Loucy (cell line): ENCODE measurements around the gene GRK2.

ENCODE experiments used
- H2AFZ ChIP-seq: fragments of 200-600 bp; sonication (generic); 2 replicates; pipeline ENCODE4 v1.6.0; 2016; ENCODE audit warnings: antibody characterized with exemption, mild to moderate bottlenecking, low read length, moderate library complexity
- H3F3A ChIP-seq: fragments of 200-600 bp; 2 replicates; pipeline ENCODE4 v1.6.0; 2016; ENCODE audit warnings: antibody characterized with exemption, low read depth, mild to moderate bottlenecking
- H3K27me3 ChIP-seq: fragments of 200-600 bp; sonication (generic); 2 replicates; pipeline ENCODE4 v1.6.1; 2014; ENCODE audit warnings: low read length, mild to moderate bottlenecking; ENCODE audit not compliant: insufficient read depth, poor library complexity, severe bottlenecking
- H3K36me3 ChIP-seq: fragments of 200-600 bp; sonication (generic); 2 replicates; pipeline ENCODE4 v1.6.1; 2016; ENCODE audit warnings: low read length; ENCODE audit not compliant: insufficient read depth
- H3K4me1 ChIP-seq: fragments of 200-600 bp; sonication (generic); 2 replicates; pipeline ENCODE4 v1.5.1; 2014; ENCODE audit warnings: low read length, mild to moderate bottlenecking; ENCODE audit not compliant: insufficient read depth, poor library complexity, severe bottlenecking
- H3K4me2 ChIP-seq: fragments of 200-600 bp; sonication (generic); 2 replicates; pipeline ENCODE4 v1.6.0; 2014; ENCODE audit warnings: antibody characterized with exemption, low read length, low read depth, mild to moderate bottlenecking; ENCODE audit not compliant: poor library complexity, severe bottlenecking
- H3K4me3 ChIP-seq: fragments of 200-600 bp; sonication (generic); 2 replicates; pipeline ENCODE4 v1.5.1; 2014; ENCODE audit warnings: low read length, mild to moderate bottlenecking, mixed read lengths; ENCODE audit not compliant: poor library complexity, severe bottlenecking
- H3K79me2 ChIP-seq: fragments of 200-600 bp; sonication (generic); 2 replicates; pipeline ENCODE4 v1.6.1; 2014; ENCODE audit warnings: low read length; ENCODE audit not compliant: insufficient read depth
- H3K9ac ChIP-seq: fragments of 200-600 bp; sonication (generic); 2 replicates; pipeline ENCODE4 v1.6.0; 2014; ENCODE audit warnings: mild to moderate bottlenecking, low read depth, low read length, moderate library complexity; ENCODE audit not compliant: poor library complexity, severe bottlenecking
- H3K9me2 ChIP-seq: fragments of 200-600 bp; sonication (generic); replicated peaks from 2 replicates; pipeline ENCODE4 v1.6.1; 2016; ENCODE audit warnings: low read depth, low read length, mixed read lengths
- H3K9me3 ChIP-seq: fragments of 200-600 bp; sonication (generic); 2 replicates; pipeline ENCODE4 v1.6.1; 2014; ENCODE audit warnings: mild to moderate bottlenecking, antibody characterized with exemption, low read length, low read depth; ENCODE audit not compliant: insufficient read depth
- H4K20me1 ChIP-seq: fragments of 200-600 bp; sonication (generic); 2 replicates; pipeline ENCODE4 v1.6.0; 2014; ENCODE audit warnings: antibody characterized with exemption, low read length, mild to moderate bottlenecking; ENCODE audit not compliant: insufficient read depth, poor library complexity, severe bottlenecking
- CTCF ChIP-seq: fragments of 200-600 bp; sonication (generic); conservative IDR thresholded peaks from 2 replicates; pipeline ENCODE4 v1.5.1; 2014; ENCODE audit warnings: mild to moderate bottlenecking, antibody characterized with exemption, low read length
- EZH2phosphoT487 ChIP-seq: fragments of 200-600 bp; IDR thresholded peaks from 2 replicates; pipeline ENCODE4 v1.6.1; 2018; ENCODE audit warnings: antibody characterized with exemption, mild to moderate bottlenecking, moderate library complexity, borderline replicate concordance

Gene GRK2

GRCh38 chr11:67238894-67239782 lies 27.1 kb upstream of the GRK2 start:
- Histone ChIP-seq H3K9ac (peak overlapping the region; percentile 44), H3K79me2 (peaks cover 52% of the 10 kb centered on the region), H3K4me1 (peaks cover 41% of the 10 kb centered on the region), H4K20me1 (peaks cover 45% of the 10 kb centered on the region), H3K9me3 (no peaks in the 10 kb centered on the region), H3K27me3 (no peaks in the 10 kb centered on the region), H3F3A (no peaks in the 10 kb centered on the region), H3K36me3 (peaks cover 21% of the 10 kb centered on the region), H3K4me3 (peak overlapping the region; percentile 49), H3K4me2 (peak overlapping the region; percentile 78), H2AFZ (no peak overlapping the region), H3K9me2 (no peaks in the 10 kb centered on the region)
- TF ChIP-seq EZH2phosphoT487: no peak
- no peak for TF ChIP-seq CTCF

GRCh38 chr11:67239783-67240575 lies 26.3 kb upstream of the GRK2 start:
- H3K9me3 ChIP-seq: no peaks in the 10 kb centered on the region
- peaks cover 49% of the 10 kb centered on the region for H4K20me1 ChIP-seq
- peak overlapping the region; percentile 10; the same call in 1 of the 2 replicates for H2AFZ ChIP-seq
- H3K9me2 ChIP-seq: no peaks in the 10 kb centered on the region
- peaks cover 59% of the 10 kb centered on the region for H3K79me2 ChIP-seq
- peak overlapping the region; percentile 96 for H3K9ac ChIP-seq
- peaks cover 45% of the 10 kb centered on the region for H3K4me1 ChIP-seq
- H3K4me2 ChIP-seq: peak overlapping the region; percentile 92
- peak overlapping the region; percentile 91 for H3K4me3 ChIP-seq
- no peaks in the 10 kb centered on the region for H3F3A ChIP-seq
- peaks cover 23% of the 10 kb centered on the region for H3K36me3 ChIP-seq
- TF ChIP-seq CTCF: no peak
- TF ChIP-seq EZH2phosphoT487: no peak
- H3K27me3 ChIP-seq: no peaks in the 10 kb centered on the region

DNA sequence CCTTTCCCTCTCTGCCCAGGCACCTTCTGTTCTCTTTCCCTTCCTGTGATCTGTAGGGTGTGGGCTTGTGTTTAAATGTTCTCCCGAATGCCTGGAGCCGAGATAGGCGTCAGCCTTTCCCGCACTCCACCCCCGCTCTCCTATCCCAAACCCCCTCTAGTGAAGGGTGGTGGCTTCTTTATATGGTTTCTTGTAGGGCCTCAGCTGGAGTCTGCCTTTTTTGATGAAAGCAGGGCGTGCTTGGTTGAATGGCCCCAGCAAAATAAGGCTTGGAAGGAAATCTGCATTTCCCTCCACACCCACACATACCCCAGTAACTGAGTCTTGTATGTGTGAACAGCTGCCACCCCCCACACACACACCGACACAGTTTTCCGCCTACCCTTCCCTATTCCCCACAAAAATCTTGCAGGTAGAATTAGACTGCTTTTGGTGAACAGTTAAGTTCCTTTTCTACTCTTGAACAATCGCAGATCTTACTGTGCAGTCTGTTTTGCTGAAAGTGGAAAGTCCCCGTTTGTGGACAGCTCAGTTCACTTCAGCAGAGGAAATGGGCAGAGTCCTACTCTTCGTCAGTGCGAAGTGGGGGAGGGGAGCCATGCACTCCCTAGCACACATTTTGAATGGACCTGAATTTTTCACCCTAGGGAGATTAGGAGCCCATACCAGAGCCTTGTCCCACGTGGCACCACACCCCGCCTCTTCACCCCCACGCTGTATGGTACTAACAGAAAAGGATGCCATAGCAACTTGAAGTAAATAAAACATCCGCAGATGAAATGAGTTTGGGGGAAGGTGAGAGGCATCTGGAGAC lies 25.5 kb upstream of the GRK2 start:
- Histone ChIP-seq H3K9ac (peak overlapping the region; percentile 96), H3K79me2 (peaks cover 67% of the 10 kb centered on the region), H3K4me1 (peaks cover 45% of the 10 kb centered on the region), H3K36me3 (peaks cover 31% of the 10 kb centered on the region), H3K9me2 (no peaks in the 10 kb centered on the region), H4K20me1 (peaks cover 53% of the 10 kb centered on the region), H3K27me3 (no peaks in the 10 kb centered on the region), H3K4me3 (peak overlapping the region; percentile 91), H3K9me3 (no peaks in the 10 kb centered on the region), H2AFZ (no peak overlapping the region), H3K4me2 (peak overlapping the region; percentile 92), H3F3A (no peaks in the 10 kb centered on the region)
- TF ChIP-seq CTCF: no peak
- TF ChIP-seq EZH2phosphoT487: no peak
